Liver (tissue), 9 donors: ENCODE data around the gene SIPA1L2. TPM values are rescaled to one million over a fixed set of nuclear protein-coding genes. Genes with fewer than 3 reads are reported as not detected.

Source experiments
- DNase-seq: peaks from one replicate; pipeline ENCODE4 v3.0.0-alpha.2; 2017; ENCODE audit warnings: low spot score
- H3K27ac ChIP-seq, 2 donors: one replicate each; pipeline ENCODE4 v1.7.0; 2013; ENCODE audit warnings: inconsistent platforms in 2 of 2, low read length in 2 of 2, control low read depth in 1 of 2, low read depth in 1 of 2, mild to moderate bottlenecking in 1 of 2
- H3K27me3 ChIP-seq, 4 donors: one replicate each; pipeline versions ENCODE4 v1.6.1 to v1.7.0; 2013; ENCODE audit warnings: low read length in 3 of 4, inconsistent platforms in 1 of 4, mild to moderate bottlenecking in 1 of 4, moderate library complexity in 1 of 4; ENCODE audit not compliant: control insufficient read depth in 4 of 4, insufficient read depth in 4 of 4
- H3K36me3 ChIP-seq, 4 donors: one replicate each; pipeline versions ENCODE4 v1.6.1 to v1.7.0; 2013; ENCODE audit warnings: low read length in 3 of 4, mild to moderate bottlenecking in 3 of 4, low read depth in 1 of 4, moderate library complexity in 1 of 4; ENCODE audit not compliant: control insufficient read depth in 4 of 4, insufficient read depth in 3 of 4
- H3K4me1 ChIP-seq, 4 donors: one replicate each; pipeline versions ENCODE4 v1.6.1 to v1.7.0; 2013; ENCODE audit warnings: low read length in 3 of 4, mild to moderate bottlenecking in 3 of 4, moderate library complexity in 1 of 4; ENCODE audit not compliant: control insufficient read depth in 4 of 4, insufficient read depth in 4 of 4
- H3K4me3 ChIP-seq, 3 donors: one replicate each; pipeline versions ENCODE4 v1.6.1 to v1.7.0; 2013; ENCODE audit warnings: low read length in 3 of 3, control low read depth in 1 of 3, low read depth in 1 of 3, mild to moderate bottlenecking in 1 of 3
- H3K9ac ChIP-seq, 2 donors: one replicate each; pipeline ENCODE4 v1.7.0; 2013; ENCODE audit warnings: low read length in 2 of 2, mild to moderate bottlenecking in 2 of 2, moderate library complexity in 2 of 2, control low read depth in 1 of 2, low read depth in 1 of 2
- H3K9me3 ChIP-seq, 4 donors: one replicate each; pipeline versions ENCODE4 v1.6.1 to v1.7.0; 2013; ENCODE audit warnings: low read length in 3 of 4; ENCODE audit not compliant: control insufficient read depth in 4 of 4
- ATF3 ChIP-seq: IDR thresholded peaks from 2 replicates; pipeline ENCODE4 v1.6.1; 2016; ENCODE audit warnings: antibody characterized with exemption
- CTCF ChIP-seq: fragments of 150-350 bp; IDR thresholded peaks from 2 replicates; pipeline ENCODE4 v1.5.1; 2017; ENCODE audit warnings: improper control_type of control experiment, low read depth, low read length; ENCODE audit not compliant: missing input control
- EGR1 ChIP-seq, 2 donors: IDR thresholded peaks; 2 replicates each; pipeline ENCODE4 v1.6.1; 2016 to 2018; ENCODE audit warnings: antibody characterized with exemption in 2 of 2, low read depth in 2 of 2
- FOXA1 ChIP-seq: IDR thresholded peaks from 2 replicates; pipeline ENCODE4 v1.6.1; 2016; ENCODE audit warnings: antibody characterized with exemption
- FOXA2 ChIP-seq: IDR thresholded peaks from 2 replicates; pipeline ENCODE4 v1.6.1; 2016; ENCODE audit warnings: antibody characterized with exemption
- GABPA ChIP-seq, 2 donors: IDR thresholded peaks in 1 of 2; conservative IDR thresholded peaks in 1 of 2; 2 replicates each; pipeline ENCODE4 v1.6.1; 2016; ENCODE audit warnings: antibody characterized with exemption in 2 of 2, mild to moderate bottlenecking in 1 of 2, moderate library complexity in 1 of 2
- HNF4A ChIP-seq, 2 donors: conservative IDR thresholded peaks; 2 replicates each; pipeline ENCODE4 v1.6.1; 2016; ENCODE audit warnings: antibody characterized with exemption in 2 of 2, mild to moderate bottlenecking in 2 of 2
- HNF4G ChIP-seq: IDR thresholded peaks from 2 replicates; pipeline ENCODE4 v1.6.1; 2016; ENCODE audit warnings: antibody characterized with exemption
- JUND ChIP-seq, 2 donors: IDR thresholded peaks; 2 replicates each; pipeline ENCODE4 v1.6.1; 2016; ENCODE audit warnings: antibody characterized with exemption in 2 of 2
- MAX ChIP-seq: IDR thresholded peaks from 2 replicates; pipeline ENCODE4 v1.6.1; 2016; ENCODE audit warnings: antibody characterized with exemption
- NR2F2 ChIP-seq: IDR thresholded peaks from 2 replicates; pipeline ENCODE4 v1.6.1; 2016; ENCODE audit warnings: antibody characterized with exemption
- RAD21 ChIP-seq, 2 donors: IDR thresholded peaks; 2 replicates each; pipeline ENCODE4 v1.6.1; 2016; ENCODE audit warnings: antibody characterized with exemption in 2 of 2, mild to moderate bottlenecking in 2 of 2
- REST ChIP-seq: IDR thresholded peaks from 2 replicates; pipeline ENCODE4 v1.6.1; 2016; ENCODE audit warnings: antibody characterized with exemption, mild to moderate bottlenecking
- RXRA ChIP-seq, 2 donors: IDR thresholded peaks; 2 replicates each; pipeline ENCODE4 v1.6.1; 2017 to 2018; ENCODE audit warnings: antibody characterized with exemption in 2 of 2, mild to moderate bottlenecking in 1 of 2
- SP1 ChIP-seq: IDR thresholded peaks from 2 replicates; pipeline ENCODE4 v1.6.1; 2018; ENCODE audit warnings: antibody characterized with exemption, mild to moderate bottlenecking
- TAF1 ChIP-seq: conservative IDR thresholded peaks from 2 replicates; pipeline ENCODE4 v1.6.1; 2016; ENCODE audit warnings: antibody characterized with exemption, mild to moderate bottlenecking
- YY1 ChIP-seq: IDR thresholded peaks from 2 replicates; pipeline ENCODE4 v1.6.1; 2016; ENCODE audit warnings: antibody characterized with exemption, mild to moderate bottlenecking
- ZBTB33 ChIP-seq: IDR thresholded peaks from 2 replicates; pipeline ENCODE4 v1.6.1; 2016; ENCODE audit warnings: antibody characterized with exemption
- WGBS: extraction: QIAGEN DNeasy Blood & Tissue Kit; methylation state at CpG from one replicate; pipeline ENCODE4 v1.1.7; 2013; 5-methylcytosine and 5-hydroxymethylcytosine counted together
- polyA plus RNA-seq, 2 donors: library from polyadenylated mRNA; stranded (reverse) in 1 of 2; unstranded in 1 of 2; fragments of 200-250 nt in 1 of 2; fragments of >200 nt in 1 of 2; fragmentation: Nextera tagmentation in 1 of 2; extraction: Ambion mirVana in 1 of 2; gene quantifications; one replicate each; pipeline versions ENCODE4 v1.2.1 to v1.2.3, GENCODE V29; 2013 to 2015
- total RNA-seq, 2 donors: library from RNA; depleted of rRNA; stranded (reverse); fragments of >200 nt; gene quantifications; one replicate each; pipeline ENCODE4 v1.2.3, GENCODE V29; 2014
- donor health status: healthy.
- donor health status: healthy.
- donor health status: healthy.
- donor health status: healthy.
- donor health status: healthy.

SIPA1L2 gene
- total and polyA plus RNA-seq, 4 donors, result 1.9 to 18.5 (median 4.0) TPM

GRCh38 chr1:232628335-232629249 is 1.3 kb downstream of the SIPA1L2 start:
- H3K9ac ChIP-seq, result peak overlapping the region; percentile 22 to 60
- DNase-seq, result no peak
- H3K27me3 ChIP-seq, result no peaks in the 10 kb centered on the region
- WGBS, result 25% methylated on average over 13 of the region's 13 CpGs
- TF ChIP-seq NR2F2 (no peak), JUND (IDR thresholded peaks at IDR 0.05) (no peak), TAF1 (no peak), EGR1 (IDR thresholded peaks at IDR 0.05; ENCODE audit: low read depth in 2 of 2) (no peak), FOXA1 (no peak), YY1 (peak; percentile 40), ZBTB33 (no peak), REST (no peak), MAX (no peak), SP1 (no peak), GABPA (IDR thresholded peaks at IDR 0.05 in 1 of 2, conservative IDR thresholded peaks at IDR 0.05 in 1 of 2) (no peak), RXRA (IDR thresholded peaks at IDR 0.05) (no peak), HNF4A (conservative IDR thresholded peaks at IDR 0.05) (no peak), ATF3 (no peak), HNF4G (no peak), CTCF (peak; percentile 39), RAD21 (IDR thresholded peaks at IDR 0.05) (peak; percentile 62 to 69), FOXA2 (no peak)
- H3K4me1 ChIP-seq, result peaks cover under 1 to 21% (median 8%) of the 10 kb centered on the region in 4 donors
- H3K36me3 ChIP-seq, result no peaks in the 10 kb centered on the region
- peak overlapping the region; percentile 44 to 87 (median 78) for H3K4me3 ChIP-seq
- no peak overlapping the region for H3K27ac ChIP-seq
- no peaks in the 10 kb centered on the region for H3K9me3 ChIP-seq
